ENCODE data around the gene TMEM143. TPM values are rescaled to one million over a fixed set of nuclear protein-coding genes. Genes with fewer than 3 reads are reported as not detected.

Gene TMEM143
- total and polyA plus RNA-seq, 2 of the 8 experiments (the other 6 are each of a cell fraction or from before 2014, with no cell fraction given): 14.2 to 19.1 TPM

- no peak for TF ChIP-seq TAF7 (optimal IDR thresholded peaks at IDR 0.05; ENCODE audit: borderline replicate concordance, low read depth, low read length)
- TF ChIP-seq SIRT6 (IDR thresholded peaks at IDR 0.05; ENCODE audit: low read length): no peak
- no peak for TF ChIP-seq KDM4A (IDR thresholded peaks at IDR 0.05; ENCODE audit: low read depth, low read length, severe bottlenecking)
Measured at GRCh38 chr19:48398102-48398374, 34.3 kb upstream of the TMEM143 start (continued).
